GM10248 (cell line): ENCODE results near the gene TEX261.
A peak's percentile ranks its signal among the peaks of the same experiment; 100 is the strongest.

Experiments used
- CTCF ChIA-PET: fragments of 300-600 bp; sonication (Branson Sonifier 250); formaldehyde crosslinking; extraction: SDS; loops from one replicate; lab custom pipeline; 2021; ENCODE audit warnings: antibody characterized with exemption; lab: Yijun Ruan, JAX
- POLR2A ChIA-PET: fragments of 350-650 bp; sonication (Branson Sonifier 250); formaldehyde crosslinking; extraction: SDS; loops from one replicate; lab custom pipeline; 2020; ENCODE audit warnings: antibody characterized with exemption; lab: Yijun Ruan, JAX
- DNase-seq: peaks from one replicate; pipeline ENCODE4 v3.0.0; 2012; ENCODE audit errors: extremely low spot score
- CTCF ChIP-seq: IDR thresholded peaks from 2 replicates; pipeline ENCODE4 v1.5.1; 2012; ENCODE audit warnings: mild to moderate bottlenecking, low read depth; ENCODE audit errors: extremely low read depth, missing control alignments, control extremely low read depth

Gene TEX261

DNA sequence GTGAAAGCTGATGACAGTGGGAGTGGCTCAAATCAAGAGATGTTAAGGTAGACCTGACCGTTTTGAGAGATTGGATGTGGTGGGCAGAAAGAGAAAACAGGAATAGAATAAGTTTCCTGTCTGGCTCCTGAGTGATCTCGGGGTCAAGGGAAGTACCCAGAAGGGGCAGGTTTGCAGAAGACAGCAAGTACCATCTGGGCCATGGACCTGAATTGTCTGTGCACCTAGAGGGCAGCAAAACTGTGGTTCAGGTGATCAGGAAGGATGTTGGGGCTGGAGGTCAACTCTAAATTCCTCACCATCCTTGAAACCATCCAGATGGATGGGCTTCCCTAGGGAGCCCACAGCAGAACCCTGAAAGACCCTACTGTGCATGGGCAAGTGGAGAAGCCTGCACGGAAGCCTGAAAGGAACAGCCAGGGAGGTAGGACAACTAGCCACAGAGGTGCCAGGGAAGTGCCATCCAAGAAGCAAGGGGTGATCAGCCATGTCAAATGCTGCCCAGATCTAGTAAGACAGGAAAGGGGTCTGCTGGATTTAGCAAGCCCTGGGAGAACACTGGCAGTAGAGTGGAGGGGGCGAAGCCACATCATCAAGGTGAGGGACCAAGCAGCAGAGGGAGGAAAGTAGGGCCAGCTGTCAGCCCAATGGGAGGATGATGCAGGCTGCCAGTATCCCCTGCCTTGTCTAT lies 8.0 kb downstream of the TEX261 start:
- POLR2A ChIA-PET = no interaction called here
- CTCF ChIA-PET = interaction anchor here (0.9 to 16.4 kb wide), 7 partner anchors 9 to 94 kb away, joined by 3 to 172 read pairs (median 3); no protein-coding TSS in a partner anchor

GRCh38 chr2:70985956-70986355 lies 8.7 kb downstream of the TEX261 start:
- no peak for TF ChIP-seq CTCF
- CTCF ChIA-PET = interaction anchor here (0.7 to 16.4 kb wide), 7 partner anchors 10 to 114 kb away, joined by 3 to 172 read pairs (median 3); no protein-coding TSS in a partner anchor
- no peak for DNase-seq
- POLR2A ChIA-PET = no interaction called here

More for the DNA sequence above, 8.0 kb downstream of the TEX261 start:
- no peak for TF ChIP-seq CTCF
- DNase-seq = no peak

DNA sequence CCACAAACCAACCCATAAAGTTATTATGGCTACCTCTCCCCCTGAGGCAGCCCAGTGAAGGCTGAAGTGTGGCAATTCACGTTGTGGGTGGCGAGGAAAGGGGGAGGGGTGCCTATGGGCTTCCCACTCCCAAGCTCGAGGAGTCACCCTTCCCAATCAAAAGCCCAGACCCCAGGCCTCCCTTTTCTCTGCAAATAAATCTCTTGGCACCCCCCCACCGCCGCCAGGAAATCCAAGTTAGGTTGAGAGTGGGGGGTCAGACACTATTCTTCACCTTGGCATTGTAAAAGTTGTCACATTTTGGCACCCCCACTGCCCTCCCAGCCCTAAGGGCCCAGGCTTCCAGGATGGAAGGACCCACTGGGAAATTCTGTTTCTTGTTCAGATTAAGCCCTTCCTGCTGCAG lies 9.4 kb downstream of the TEX261 start:
- no peak for TF ChIP-seq CTCF
- POLR2A ChIA-PET = no interaction called here
- no peak for DNase-seq
- CTCF ChIA-PET = interaction anchor here (0.7 to 16.4 kb wide), 16 partner anchors 8 to 170 kb away, joined by 3 to 172 read pairs (median 8); partner anchors contain the start of genes NAGK and TEX261

GRCh38 chr2:70984576-70985282 lies 9.9 kb downstream of the TEX261 start:
- TF ChIP-seq CTCF = peak; percentile 91
- ChIA-PET POLR2A (no interaction called here), CTCF (interaction anchor here (0.6 to 16.4 kb wide), 23 partner anchors 8 to 347 kb away, joined by 3 to 172 read pairs (median 4); partner anchors contain the start of genes NAGK, TEX261 and ZNF638)
- peak; percentile 89 for DNase-seq

DNA sequence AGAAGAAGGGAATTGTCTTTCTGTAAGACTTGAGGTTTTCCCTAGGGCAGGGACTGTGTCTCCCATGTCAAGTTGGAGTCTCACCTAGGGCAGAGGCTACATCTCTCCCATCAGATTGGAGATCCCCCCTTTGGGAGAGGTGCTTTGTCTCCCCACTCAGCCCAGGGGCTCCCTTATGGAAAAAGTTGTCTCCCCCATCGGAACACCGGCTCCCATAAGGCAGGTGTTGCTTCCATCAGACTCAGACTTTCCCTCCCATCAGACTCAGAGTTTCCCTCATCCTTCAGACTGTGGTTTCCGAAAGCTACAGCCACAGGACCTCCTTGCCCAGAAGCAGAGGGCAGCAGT lies 10.5 kb downstream of the TEX261 start:
- TF ChIP-seq CTCF = no peak
- no peak for DNase-seq
- ChIA-PET CTCF (interaction anchor here (0.6 to 16.4 kb wide), 20 partner anchors 8 to 347 kb away, joined by 3 to 172 read pairs (median 5); partner anchors contain the start of genes NAGK, TEX261 and ZNF638), POLR2A (no interaction called here)

GRCh38 chr2:70983506-70984227 lies 11.0 kb downstream of the TEX261 start:
- POLR2A ChIA-PET = no interaction called here
- no peak for TF ChIP-seq CTCF
- no peak for DNase-seq
- CTCF ChIA-PET = interaction anchor here (0.9 to 16.4 kb wide), 15 partner anchors 10 to 172 kb away, joined by 3 to 172 read pairs (median 8); partner anchors contain the start of gene TEX261
